Esophagus squamous epithelium (tissue), 5 donors: ENCODE results near the gene POLL. TPM values are rescaled to one million over a fixed set of nuclear protein-coding genes. Genes with fewer than 3 reads are reported as not detected.

Experiments used
- DNase-seq: peaks from one replicate; lab custom pipeline; 2025; lab: John Stamatoyannopoulos, UW
- H3K27ac ChIP-seq, 4 donors: fragments of 200-600 bp; sonication (generic); one replicate each; pipeline ENCODE4 v1.5.1; 2016 to 2019; ENCODE audit warnings: mild to moderate bottlenecking in 1 of 4
- H3K27me3 ChIP-seq, 4 donors: fragments of 200-600 bp; sonication (generic); 1 replicate in 3 of 4; 2 replicates in 1 of 4; pipeline versions ENCODE4 v1.5.1 to v1.6.0; 2017 to 2021; ENCODE audit warnings: antibody characterized with exemption in 1 of 4
- H3K36me3 ChIP-seq, 3 donors: fragments of 200-600 bp; sonication (generic); one replicate each; pipeline ENCODE4 v1.5.1; 2016 to 2019
- H3K4me1 ChIP-seq, 3 donors: fragments of 200-600 bp; sonication (generic); one replicate each; pipeline ENCODE4 v1.5.1; 2017 to 2019
- H3K4me3 ChIP-seq, 4 donors: fragments of 200-600 bp; sonication (generic); 1 replicate in 3 of 4; 2 replicates in 1 of 4; pipeline ENCODE4 v1.5.1; 2016 to 2019; ENCODE audit warnings: mild to moderate bottlenecking in 2 of 4, moderate library complexity in 1 of 4
- H3K9me3 ChIP-seq, 3 donors: fragments of 200-600 bp; sonication (generic); one replicate each; pipeline ENCODE4 v1.5.1; 2016 to 2019
- POLR2A ChIP-seq, 4 donors: fragments of 450-650 bp; IDR thresholded peaks; one replicate each; pipeline ENCODE4 v1.6.1; 2017; ENCODE audit warnings: antibody characterized with exemption in 4 of 4, mild to moderate bottlenecking in 4 of 4, moderate library complexity in 3 of 4
- WGBS, 2 donors: methylation state at CpG; one replicate each; pipeline ENCODE4 v1.1.5; 2018; 5-methylcytosine and 5-hydroxymethylcytosine counted together
- intact Hi-C: fragments of 100-400 bp; cut with DNase I; formaldehyde crosslinking; loops from one replicate; pipeline ENCODE4 v1.15.0; 2022
- total RNA-seq, 4 donors: library from RNA; depleted of rRNA; stranded (reverse); fragments of >200 nt; gene quantifications; one replicate each; pipeline ENCODE4 v1.1.0, GENCODE V29; 2016
- TF ChIP-seq, protein P1 (sequence below), 6 experiments: fragments of 450-650 bp in 4 of 6; fragments of 200-600 bp in 2 of 6; sonication (generic) in 2 of 6; IDR thresholded peaks; one replicate each; pipeline ENCODE4 v1.5.1; 2016 to 2019; ENCODE audit warnings: antibody characterized with exemption in 6 of 6, mild to moderate bottlenecking in 4 of 6, moderate library complexity in 4 of 6
- donor health status: DM: yes; HTN: yes; CAD: no.

POLL gene
- total RNA-seq, 4 donors from 2014 or later = 10.5 to 23.7 (median 15.0) TPM

DNA sequence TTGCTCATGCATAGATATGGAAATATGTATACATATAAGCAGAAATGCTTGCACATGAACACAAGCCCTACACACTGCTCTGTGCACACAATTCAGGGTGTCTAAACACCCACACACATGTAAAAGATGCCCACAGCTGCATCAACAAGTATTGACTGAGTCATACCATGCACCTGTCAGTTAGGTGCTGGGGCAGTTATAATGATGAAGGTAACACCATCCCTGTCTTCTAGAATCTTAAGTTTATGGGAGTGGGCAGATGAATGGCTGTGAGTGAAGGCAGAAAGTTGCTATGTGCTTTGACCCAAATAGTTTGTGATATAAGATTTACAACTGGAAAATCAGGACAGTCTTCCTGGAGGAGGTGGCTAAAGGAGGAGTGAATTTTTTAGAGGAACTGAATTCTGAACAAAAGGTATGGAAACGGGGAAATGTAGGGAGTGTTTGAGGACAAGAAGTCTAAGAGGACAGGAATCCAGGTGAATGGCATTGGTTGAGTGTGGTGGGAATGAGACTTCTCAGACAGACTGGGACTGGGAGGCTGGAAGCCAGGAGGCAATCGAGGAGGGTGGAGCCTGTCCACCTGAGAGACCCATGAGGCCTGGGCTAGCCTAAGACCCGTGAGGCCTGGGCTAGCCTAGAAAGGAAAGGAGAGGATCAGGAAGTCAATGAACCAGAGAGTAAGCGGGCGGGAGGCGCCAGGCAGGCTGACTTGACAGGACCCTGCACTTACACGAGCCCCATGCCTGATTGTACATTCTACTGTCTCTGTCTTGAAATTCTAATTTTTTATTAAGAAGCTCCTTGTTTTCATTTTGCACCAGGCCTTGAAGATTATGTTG, 20.7 kb downstream of the POLL start:
- H3K36me3 ChIP-seq = no peaks in the 10 kb centered on the region
- TF ChIP-seq, protein P1, sequence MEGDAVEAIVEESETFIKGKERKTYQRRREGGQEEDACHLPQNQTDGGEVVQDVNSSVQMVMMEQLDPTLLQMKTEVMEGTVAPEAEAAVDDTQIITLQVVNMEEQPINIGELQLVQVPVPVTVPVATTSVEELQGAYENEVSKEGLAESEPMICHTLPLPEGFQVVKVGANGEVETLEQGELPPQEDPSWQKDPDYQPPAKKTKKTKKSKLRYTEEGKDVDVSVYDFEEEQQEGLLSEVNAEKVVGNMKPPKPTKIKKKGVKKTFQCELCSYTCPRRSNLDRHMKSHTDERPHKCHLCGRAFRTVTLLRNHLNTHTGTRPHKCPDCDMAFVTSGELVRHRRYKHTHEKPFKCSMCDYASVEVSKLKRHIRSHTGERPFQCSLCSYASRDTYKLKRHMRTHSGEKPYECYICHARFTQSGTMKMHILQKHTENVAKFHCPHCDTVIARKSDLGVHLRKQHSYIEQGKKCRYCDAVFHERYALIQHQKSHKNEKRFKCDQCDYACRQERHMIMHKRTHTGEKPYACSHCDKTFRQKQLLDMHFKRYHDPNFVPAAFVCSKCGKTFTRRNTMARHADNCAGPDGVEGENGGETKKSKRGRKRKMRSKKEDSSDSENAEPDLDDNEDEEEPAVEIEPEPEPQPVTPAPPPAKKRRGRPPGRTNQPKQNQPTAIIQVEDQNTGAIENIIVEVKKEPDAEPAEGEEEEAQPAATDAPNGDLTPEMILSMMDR (IDR thresholded peaks at IDR 0.05) = no peak
- no peak for TF ChIP-seq POLR2A (IDR thresholded peaks at IDR 0.05)
- 39 to 58% methylated on average over 7 of the region's 7 CpGs for WGBS, 2 donors
- H3K27me3 ChIP-seq = peaks cover 4 to 90% (median 15%) of the 10 kb centered on the region in 4 donors
- H3K4me1 ChIP-seq = peaks cover 19 to 32% (median 22%) of the 10 kb centered on the region in 3 donors
- DNase-seq = no peak
- peaks cover 0 to under 1% (median 0%) of the 10 kb centered on the region in 3 donors for H3K9me3 ChIP-seq
- H3K4me3 ChIP-seq = no peak overlapping the region
- H3K27ac ChIP-seq = no peak overlapping the region
- intact Hi-C loops = loop anchor here (5.0 kb wide), 1 partner anchor 350 kb away; no protein-coding TSS in a partner anchor

DNA sequence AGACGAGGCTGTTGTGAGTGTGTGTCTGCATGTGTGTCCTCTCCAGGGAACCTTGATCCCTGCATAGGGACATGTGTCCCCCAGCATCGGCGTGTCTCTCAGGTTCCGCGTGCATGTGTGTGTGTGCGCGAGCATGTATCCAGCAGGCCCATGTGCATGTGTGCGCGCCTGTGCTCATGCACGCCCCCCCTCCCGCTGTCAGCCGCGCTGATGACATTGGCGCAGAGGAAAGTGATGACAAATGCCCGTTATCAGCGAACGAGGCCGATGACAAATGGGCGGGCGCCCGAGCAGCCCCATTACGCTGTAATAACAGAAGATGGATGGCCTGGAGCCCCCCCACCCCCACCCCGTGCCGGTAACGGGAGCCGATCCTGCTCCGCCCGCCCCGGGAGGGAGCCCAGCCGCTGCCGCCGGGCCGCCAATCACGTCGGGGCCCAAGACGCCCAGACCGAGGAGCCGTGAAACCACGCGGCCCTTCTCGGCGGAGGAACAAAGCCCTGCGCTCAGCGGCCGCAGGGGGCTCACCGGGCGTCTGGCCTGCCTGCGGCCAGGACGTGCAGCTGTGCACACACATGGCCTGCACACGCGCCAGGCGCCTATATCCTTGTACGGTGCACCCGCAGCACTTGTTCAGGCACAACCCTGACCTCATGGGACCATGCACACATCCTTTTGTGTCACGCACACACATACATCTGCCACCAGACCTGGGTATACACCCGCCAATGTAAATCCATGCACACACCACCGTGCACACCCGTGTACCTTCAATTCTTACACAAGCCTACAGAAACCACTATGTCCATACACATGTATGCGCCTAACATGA, 21.5 kb downstream of the POLL start:
- Histone ChIP-seq H3K36me3 (no peaks in the 10 kb centered on the region), H3K27ac (no peak overlapping the region), H3K4me3 (peak overlapping the region in 2 of 4 donors; percentile 22 to 50), H3K9me3 (no peaks in the 10 kb centered on the region), H3K27me3 (peaks cover 4 to 98% (median 15%) of the 10 kb centered on the region in 4 donors), H3K4me1 (peaks cover 19 to 32% (median 22%) of the 10 kb centered on the region in 3 donors)
- WGBS, 2 donors = 5 to 46% methylated on average over 7 to 30 of the region's 59 CpGs
- DNase-seq = no peak
- intact Hi-C loops = loop anchor here (5.0 kb wide), 1 partner anchor 349 kb away; no protein-coding TSS in a partner anchor
- TF ChIP-seq, protein P1 (IDR thresholded peaks at IDR 0.05) = no peak
- no peak for TF ChIP-seq POLR2A (IDR thresholded peaks at IDR 0.05)

DNA sequence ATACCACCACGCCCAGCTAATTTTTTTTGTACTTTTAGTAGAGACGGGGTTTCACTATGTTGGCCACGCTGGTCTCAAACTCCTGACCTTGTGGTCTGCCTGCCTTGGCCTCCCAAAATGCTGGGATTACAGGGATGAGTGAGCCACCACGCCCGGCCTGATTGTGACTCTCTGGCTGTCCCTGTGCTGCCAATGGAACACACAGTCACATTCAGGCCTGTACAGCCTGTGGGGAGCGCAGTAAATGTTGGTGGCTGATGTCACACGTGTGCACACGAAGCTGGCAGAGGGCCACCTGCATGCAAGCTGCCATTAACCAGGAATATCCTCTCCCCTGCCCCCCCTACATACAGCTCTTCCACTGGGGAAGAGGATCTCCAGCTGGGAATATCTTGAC, 22.1 kb downstream of the POLL start:
- Histone ChIP-seq H3K27ac (no peak overlapping the region), H3K9me3 (no peaks in the 10 kb centered on the region), H3K27me3 (peaks cover 4 to 99% (median 15%) of the 10 kb centered on the region in 4 donors), H3K4me3 (no peak overlapping the region), H3K4me1 (peaks cover 16 to 30% (median 20%) of the 10 kb centered on the region in 3 donors), H3K36me3 (no peaks in the 10 kb centered on the region)
- no peak for DNase-seq
- TF ChIP-seq POLR2A (IDR thresholded peaks at IDR 0.05) = no peak
- TF ChIP-seq, protein P1 (IDR thresholded peaks at IDR 0.05) = no peak
- intact Hi-C loops = loop anchor here (5.0 kb wide), 1 partner anchor 349 kb away; no protein-coding TSS in a partner anchor
- 44 to 63% methylated on average over 2 to 8 of the region's 8 CpGs for WGBS, 2 donors

DNA sequence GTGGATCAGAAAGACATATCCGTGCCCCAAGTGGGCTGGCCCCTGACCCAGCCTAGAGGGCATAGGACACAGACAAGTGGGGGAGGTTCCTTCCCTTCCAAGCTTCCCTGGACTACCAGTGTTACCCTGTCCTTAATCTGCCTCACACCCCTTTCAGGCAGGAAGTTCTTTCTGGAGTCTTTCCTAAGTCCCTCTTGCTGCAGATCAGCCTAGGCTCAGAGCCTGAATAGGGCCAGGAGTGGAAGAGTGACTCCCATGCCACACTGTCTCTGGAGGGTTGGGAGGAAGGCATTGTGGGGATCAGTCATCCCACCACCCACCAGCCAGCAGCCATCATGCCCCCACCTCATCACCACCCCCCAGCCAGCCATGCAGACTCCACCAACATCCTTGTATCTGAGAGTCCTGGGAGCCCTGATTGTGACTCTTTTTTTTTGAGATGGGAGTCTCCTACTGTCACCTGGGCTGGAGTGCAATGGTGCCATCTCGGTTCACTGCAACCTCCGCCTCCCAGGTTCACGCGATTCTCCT, 22.6 kb downstream of the POLL start:
- intact Hi-C loops = loop anchor here (5.0 kb wide), 1 partner anchor 348 kb away; no protein-coding TSS in a partner anchor
- Histone ChIP-seq H3K4me3 (no peak overlapping the region), H3K36me3 (no peaks in the 10 kb centered on the region), H3K4me1 (peaks cover 11 to 25% (median 15%) of the 10 kb centered on the region in 3 donors), H3K27me3 (peaks cover 4 to 96% (median 15%) of the 10 kb centered on the region in 4 donors), H3K27ac (no peak overlapping the region), H3K9me3 (no peaks in the 10 kb centered on the region)
- DNase-seq = no peak
- TF ChIP-seq, protein P1 (IDR thresholded peaks at IDR 0.05) = no peak
- no peak for TF ChIP-seq POLR2A (IDR thresholded peaks at IDR 0.05)
- 64 to 85% methylated on average over 3 to 5 of the region's 5 CpGs for WGBS, 2 donors
